ENCODE measurements around the gene CDK5RAP2. TPM values are rescaled to one million over a fixed set of nuclear protein-coding genes. Genes with fewer than 3 reads are reported as not detected.

The CDK5RAP2 gene
- total and polyA plus RNA-seq, 9 of the 15 experiments (the other 6 are each of a cell fraction or from before 2014, with no cell fraction given), result 19.9 to 68.8 (median 42.2) TPM

- TF ChIP-seq NCOA1 (IDR thresholded peaks at IDR 0.05; ENCODE audit: low read depth) (no peak), GABPA (tag; conservative IDR thresholded peaks at IDR 0.05; ENCODE audit: low read depth) (0 out of 2 replicates have a peak, but pooled peaks have one; percentile 22), GTF2B (IDR thresholded peaks at IDR 0.05; ENCODE audit: extremely low read depth, insufficient read length) (no peak), DIDO1 (tag; IDR thresholded peaks at IDR 0.05; ENCODE audit: low read depth) (no peak), KDM2B (CRISPR knock-in tag; IDR thresholded peaks at IDR 0.05) (no peak), COPS2 (conservative IDR thresholded peaks at IDR 0.05) (no peak)
These were observed 4.0 kb upstream of the CDK5RAP2 start (continued) for GRCh38 chr9:120583958-120584369.

- ATAC-seq, result peak; percentile 48
- in situ Hi-C loops (cut with MboI), result no loop called here
- CTCF ChIA-PET (ENCODE audit: low intra/inter-chr PET ratio), result no interaction called here
- TF ChIP-seq CHD7 (IDR thresholded peaks at IDR 0.05; ENCODE audit: low read depth, low read length), result no peak
These were observed 572 bp downstream of the CDK5RAP2 start for GRCh38 chr9:120579139-120580050.

More at GRCh38 chr9:120579139-120580050, 572 bp downstream of the CDK5RAP2 start:
- Histone ChIP-seq H3K27me3 (ENCODE audit: control insufficient read depth in 2 of 2, insufficient read depth in 2 of 2, low read length in 2 of 2) (no peaks in the 10 kb centered on the region), H3K4me1 (replicated peaks in 1 of 2; ENCODE audit: control insufficient read depth in 2 of 2, insufficient read depth in 2 of 2, low read length in 2 of 2) (peaks cover 8 to 20% of the 10 kb centered on the region in 2 experiments), H3K9me3 (replicated peaks; ENCODE audit: control insufficient read depth, insufficient read depth, low read depth, low read length) (no peaks in the 10 kb centered on the region), H3K9ac (ENCODE audit: insufficient read depth in 1 of 2, low read depth in 2 of 2, low read length in 2 of 2) (peak overlapping the region; percentile 88 to 96), H3K36me3 (ENCODE audit: control insufficient read depth, insufficient read depth, low read length) (peaks cover 10% of the 10 kb centered on the region; the same call in 2 of the 3 replicates), H3K9me1 (ENCODE audit: control insufficient read depth, insufficient read depth, low read length) (no peaks in the 10 kb centered on the region), H3K4me3 (peak overlapping the region; percentile 83), H3K27ac (ENCODE audit: extremely low read depth, low read depth, low read length) (peak overlapping the region; percentile 96), H4K20me1 (replicated peaks; ENCODE audit: control insufficient read depth, insufficient read depth, low read length) (no peaks in the 10 kb centered on the region), H3K4me2 (ENCODE audit: insufficient read depth, low read length) (peak overlapping the region; percentile 96), H2AFZ (ENCODE audit: low read depth, low read length) (peak overlapping the region; percentile 83), H3K79me2 (ENCODE audit: control insufficient read depth, insufficient read depth, low read length) (peaks cover 60% of the 10 kb centered on the region)
- FAIRE-seq, result no peak
- TSS peak; percentile 53 for BruUV-seq (replicated peaks)
- WGBS (ENCODE audit: insufficient coverage, low coverage, missing lambda C conversion rate), result under 1% methylated on average over 23 of the region's 31 CpGs
- peak; percentile 30 to 50 (median 46) for DNase-seq (ENCODE audit: extremely low read depth in 1 of 4, low spot score in 3 of 4)
- intact Hi-C loops (cut with micrococcal nuclease), result no loop called here
- POLR2A ChIA-PET, result interaction anchor here (1.1 to 1.6 kb wide), 3 partner anchors 14 to 75 kb away, joined by 4 read pairs; no protein-coding TSS in a partner anchor

Data from K562 (cell line).